ENCODE results near the gene GUCY2D. TPM values are rescaled to one million over a fixed set of nuclear protein-coding genes. Genes with fewer than 3 reads are reported as not detected.

Gene GUCY2D
- total and polyA plus RNA-seq, 2 experiments from 2014 or later: 0.07 to 0.08 TPM

DNA sequence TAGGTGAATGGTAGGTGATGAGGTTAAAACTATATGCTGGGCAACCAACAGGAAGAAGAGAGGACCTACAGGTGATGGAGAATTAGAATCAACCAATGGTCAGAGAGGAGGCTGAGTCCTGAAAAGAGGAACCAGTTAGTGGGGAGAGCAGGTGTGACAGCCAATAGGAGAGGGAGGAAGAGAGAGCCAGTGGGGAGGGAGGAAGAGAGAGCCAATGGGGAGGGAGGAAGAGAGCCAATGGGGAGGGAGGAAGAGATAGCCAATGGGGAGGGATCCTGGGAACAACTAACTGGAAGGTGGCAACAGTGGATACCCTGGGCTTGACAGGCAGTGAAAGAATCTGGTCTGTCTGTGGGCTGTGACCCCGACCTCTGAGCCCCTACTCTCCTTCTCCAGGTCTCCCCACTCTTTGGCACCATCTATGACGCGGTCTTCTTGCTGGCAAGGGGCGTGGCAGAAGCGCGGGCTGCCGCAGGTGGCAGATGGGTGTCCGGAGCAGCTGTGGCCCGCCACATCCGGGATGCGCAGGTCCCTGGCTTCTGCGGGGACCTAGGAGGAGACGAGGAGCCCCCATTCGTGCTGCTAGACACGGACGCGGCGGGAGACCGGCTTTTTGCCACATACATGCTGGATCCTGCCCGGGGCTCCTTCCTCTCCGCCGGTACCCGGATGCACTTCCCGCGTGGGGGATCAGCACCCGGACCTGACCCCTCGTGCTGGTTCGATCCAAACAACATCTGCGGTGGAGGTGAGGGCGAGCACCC is 3.7 kb downstream of the GUCY2D start:
- Histone ChIP-seq H3K4me1 (ENCODE audit: insufficient read depth) (peaks cover 7% of the 10 kb centered on the region; the same call in 1 of the 2 replicates), H2AFZ (no peak overlapping the region), H3K27ac (ENCODE audit: low read depth) (no peak overlapping the region), H3K9me2 (ENCODE audit: insufficient read depth) (no peaks in the 10 kb centered on the region), H3K79me2 (replicated peaks; ENCODE audit: insufficient read depth) (no peaks in the 10 kb centered on the region), H3K27me3 (ENCODE audit: insufficient read depth) (peaks cover 51% of the 10 kb centered on the region), H3K36me3 (ENCODE audit: insufficient read depth) (no peaks in the 10 kb centered on the region), H4K20me1 (replicated peaks; ENCODE audit: insufficient read depth) (no peaks in the 10 kb centered on the region; the same call in 1 of the 2 replicates), H3F3A (replicated peaks; ENCODE audit: low read depth) (0 out of 2 replicates have a peak, but pooled peaks cover 3% of the 10 kb centered on the region), H3K4me3 (no peak overlapping the region), H3K4me2 (no peak overlapping the region)
- Mint-ChIP-seq H3K36me3 (ENCODE audit: low read depth) (no peaks in the 10 kb centered on the region; the same call in 2 of the 3 replicates), H3K4me1 (peaks cover 18% of the 10 kb centered on the region), H3K4me3 (no peak overlapping the region; the same call in 2 of the 3 replicates), H3K9me3 (peaks cover 3% of the 10 kb centered on the region; the same call in 1 of the 3 replicates), H3K27ac (no peak overlapping the region), H3K27me3 (ENCODE audit: insufficient read depth, low read depth, poor library complexity) (peaks cover 33% of the 10 kb centered on the region)
- TF ChIP-seq ZNF331 (CRISPR knock-in tag; IDR thresholded peaks at IDR 0.05; ENCODE audit: low read depth): no peak
- no peak for TF ChIP-seq EZH2 (IDR thresholded peaks at IDR 0.05; ENCODE audit: low read depth, unreplicated experiment)
- TF ChIP-seq, protein P1, sequence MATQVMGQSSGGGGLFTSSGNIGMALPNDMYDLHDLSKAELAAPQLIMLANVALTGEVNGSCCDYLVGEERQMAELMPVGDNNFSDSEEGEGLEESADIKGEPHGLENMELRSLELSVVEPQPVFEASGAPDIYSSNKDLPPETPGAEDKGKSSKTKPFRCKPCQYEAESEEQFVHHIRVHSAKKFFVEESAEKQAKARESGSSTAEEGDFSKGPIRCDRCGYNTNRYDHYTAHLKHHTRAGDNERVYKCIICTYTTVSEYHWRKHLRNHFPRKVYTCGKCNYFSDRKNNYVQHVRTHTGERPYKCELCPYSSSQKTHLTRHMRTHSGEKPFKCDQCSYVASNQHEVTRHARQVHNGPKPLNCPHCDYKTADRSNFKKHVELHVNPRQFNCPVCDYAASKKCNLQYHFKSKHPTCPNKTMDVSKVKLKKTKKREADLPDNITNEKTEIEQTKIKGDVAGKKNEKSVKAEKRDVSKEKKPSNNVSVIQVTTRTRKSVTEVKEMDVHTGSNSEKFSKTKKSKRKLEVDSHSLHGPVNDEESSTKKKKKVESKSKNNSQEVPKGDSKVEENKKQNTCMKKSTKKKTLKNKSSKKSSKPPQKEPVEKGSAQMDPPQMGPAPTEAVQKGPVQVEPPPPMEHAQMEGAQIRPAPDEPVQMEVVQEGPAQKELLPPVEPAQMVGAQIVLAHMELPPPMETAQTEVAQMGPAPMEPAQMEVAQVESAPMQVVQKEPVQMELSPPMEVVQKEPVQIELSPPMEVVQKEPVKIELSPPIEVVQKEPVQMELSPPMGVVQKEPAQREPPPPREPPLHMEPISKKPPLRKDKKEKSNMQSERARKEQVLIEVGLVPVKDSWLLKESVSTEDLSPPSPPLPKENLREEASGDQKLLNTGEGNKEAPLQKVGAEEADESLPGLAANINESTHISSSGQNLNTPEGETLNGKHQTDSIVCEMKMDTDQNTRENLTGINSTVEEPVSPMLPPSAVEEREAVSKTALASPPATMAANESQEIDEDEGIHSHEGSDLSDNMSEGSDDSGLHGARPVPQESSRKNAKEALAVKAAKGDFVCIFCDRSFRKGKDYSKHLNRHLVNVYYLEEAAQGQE (IDR thresholded peaks at IDR 0.05; ENCODE audit: unreplicated experiment): no peak
- TF ChIP-seq, protein P2, sequence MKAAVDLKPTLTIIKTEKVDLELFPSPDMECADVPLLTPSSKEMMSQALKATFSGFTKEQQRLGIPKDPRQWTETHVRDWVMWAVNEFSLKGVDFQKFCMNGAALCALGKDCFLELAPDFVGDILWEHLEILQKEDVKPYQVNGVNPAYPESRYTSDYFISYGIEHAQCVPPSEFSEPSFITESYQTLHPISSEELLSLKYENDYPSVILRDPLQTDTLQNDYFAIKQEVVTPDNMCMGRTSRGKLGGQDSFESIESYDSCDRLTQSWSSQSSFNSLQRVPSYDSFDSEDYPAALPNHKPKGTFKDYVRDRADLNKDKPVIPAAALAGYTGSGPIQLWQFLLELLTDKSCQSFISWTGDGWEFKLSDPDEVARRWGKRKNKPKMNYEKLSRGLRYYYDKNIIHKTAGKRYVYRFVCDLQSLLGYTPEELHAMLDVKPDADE (IDR thresholded peaks at IDR 0.05): no peak
- no peak for TF ChIP-seq ZNF114 (CRISPR knock-in tag; IDR thresholded peaks at IDR 0.05)
- TF ChIP-seq, protein P3, sequence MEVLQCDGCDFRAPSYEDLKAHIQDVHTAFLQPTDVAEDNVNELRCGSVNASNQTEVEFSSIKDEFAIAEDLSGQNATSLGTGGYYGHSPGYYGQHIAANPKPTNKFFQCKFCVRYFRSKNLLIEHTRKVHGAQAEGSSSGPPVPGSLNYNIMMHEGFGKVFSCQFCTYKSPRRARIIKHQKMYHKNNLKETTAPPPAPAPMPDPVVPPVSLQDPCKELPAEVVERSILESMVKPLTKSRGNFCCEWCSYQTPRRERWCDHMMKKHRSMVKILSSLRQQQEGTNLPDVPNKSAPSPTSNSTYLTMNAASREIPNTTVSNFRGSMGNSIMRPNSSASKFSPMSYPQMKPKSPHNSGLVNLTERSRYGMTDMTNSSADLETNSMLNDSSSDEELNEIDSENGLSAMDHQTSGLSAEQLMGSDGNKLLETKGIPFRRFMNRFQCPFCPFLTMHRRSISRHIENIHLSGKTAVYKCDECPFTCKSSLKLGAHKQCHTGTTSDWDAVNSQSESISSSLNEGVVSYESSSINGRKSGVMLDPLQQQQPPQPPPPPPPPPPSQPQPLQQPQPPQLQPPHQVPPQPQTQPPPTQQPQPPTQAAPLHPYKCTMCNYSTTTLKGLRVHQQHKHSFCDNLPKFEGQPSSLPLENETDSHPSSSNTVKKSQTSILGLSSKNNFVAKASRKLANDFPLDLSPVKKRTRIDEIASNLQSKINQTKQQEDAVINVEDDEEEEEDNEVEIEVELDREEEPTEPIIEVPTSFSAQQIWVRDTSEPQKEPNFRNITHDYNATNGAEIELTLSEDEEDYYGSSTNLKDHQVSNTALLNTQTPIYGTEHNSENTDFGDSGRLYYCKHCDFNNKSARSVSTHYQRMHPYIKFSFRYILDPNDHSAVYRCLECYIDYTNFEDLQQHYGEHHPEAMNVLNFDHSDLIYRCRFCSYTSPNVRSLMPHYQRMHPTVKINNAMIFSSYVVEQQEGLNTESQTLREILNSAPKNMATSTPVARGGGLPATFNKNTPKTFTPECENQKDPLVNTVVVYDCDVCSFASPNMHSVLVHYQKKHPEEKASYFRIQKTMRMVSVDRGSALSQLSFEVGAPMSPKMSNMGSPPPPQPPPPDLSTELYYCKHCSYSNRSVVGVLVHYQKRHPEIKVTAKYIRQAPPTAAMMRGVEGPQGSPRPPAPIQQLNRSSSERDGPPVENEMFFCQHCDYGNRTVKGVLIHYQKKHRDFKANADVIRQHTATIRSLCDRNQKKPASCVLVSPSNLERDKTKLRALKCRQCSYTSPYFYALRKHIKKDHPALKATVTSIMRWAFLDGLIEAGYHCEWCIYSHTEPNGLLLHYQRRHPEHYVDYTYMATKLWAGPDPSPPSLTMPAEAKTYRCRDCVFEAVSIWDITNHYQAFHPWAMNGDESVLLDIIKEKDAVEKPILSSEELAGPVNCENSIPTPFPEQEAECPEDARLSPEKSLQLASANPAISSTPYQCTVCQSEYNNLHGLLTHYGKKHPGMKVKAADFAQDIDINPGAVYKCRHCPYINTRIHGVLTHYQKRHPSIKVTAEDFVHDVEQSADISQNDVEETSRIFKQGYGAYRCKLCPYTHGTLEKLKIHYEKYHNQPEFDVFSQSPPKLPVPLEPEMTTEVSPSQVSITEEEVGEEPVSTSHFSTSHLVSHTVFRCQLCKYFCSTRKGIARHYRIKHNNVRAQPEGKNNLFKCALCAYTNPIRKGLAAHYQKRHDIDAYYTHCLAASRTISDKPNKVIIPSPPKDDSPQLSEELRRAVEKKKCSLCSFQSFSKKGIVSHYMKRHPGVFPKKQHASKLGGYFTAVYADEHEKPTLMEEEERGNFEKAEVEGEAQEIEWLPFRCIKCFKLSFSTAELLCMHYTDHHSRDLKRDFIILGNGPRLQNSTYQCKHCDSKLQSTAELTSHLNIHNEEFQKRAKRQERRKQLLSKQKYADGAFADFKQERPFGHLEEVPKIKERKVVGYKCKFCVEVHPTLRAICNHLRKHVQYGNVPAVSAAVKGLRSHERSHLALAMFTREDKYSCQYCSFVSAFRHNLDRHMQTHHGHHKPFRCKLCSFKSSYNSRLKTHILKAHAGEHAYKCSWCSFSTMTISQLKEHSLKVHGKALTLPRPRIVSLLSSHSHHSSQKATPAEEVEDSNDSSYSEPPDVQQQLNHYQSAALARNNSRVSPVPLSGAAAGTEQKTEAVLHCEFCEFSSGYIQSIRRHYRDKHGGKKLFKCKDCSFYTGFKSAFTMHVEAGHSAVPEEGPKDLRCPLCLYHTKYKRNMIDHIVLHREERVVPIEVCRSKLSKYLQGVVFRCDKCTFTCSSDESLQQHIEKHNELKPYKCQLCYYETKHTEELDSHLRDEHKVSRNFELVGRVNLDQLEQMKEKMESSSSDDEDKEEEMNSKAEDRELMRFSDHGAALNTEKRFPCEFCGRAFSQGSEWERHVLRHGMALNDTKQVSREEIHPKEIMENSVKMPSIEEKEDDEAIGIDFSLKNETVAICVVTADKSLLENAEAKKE (CRISPR knock-in tag; IDR thresholded peaks at IDR 0.05): no peak
- TF ChIP-seq CREB1 (CRISPR knock-in tag; IDR thresholded peaks at IDR 0.05; ENCODE audit: low read depth): no peak
- TF ChIP-seq POLR2AphosphoS5 (IDR thresholded peaks at IDR 0.05; ENCODE audit: low read depth): no peak
- TF ChIP-seq NANOG (IDR thresholded peaks at IDR 0.05; ENCODE audit: borderline replicate concordance): no peak
- TF ChIP-seq EZH2phosphoT487 (IDR thresholded peaks at IDR 0.05; ENCODE audit: unreplicated experiment): no peak
- TF ChIP-seq JUNB (IDR thresholded peaks at IDR 0.05; ENCODE audit: unreplicated experiment): no peak
- TF ChIP-seq STAT1 (IDR thresholded peaks at IDR 0.05; ENCODE audit: unreplicated experiment): no peak
- TF ChIP-seq, protein P4, sequence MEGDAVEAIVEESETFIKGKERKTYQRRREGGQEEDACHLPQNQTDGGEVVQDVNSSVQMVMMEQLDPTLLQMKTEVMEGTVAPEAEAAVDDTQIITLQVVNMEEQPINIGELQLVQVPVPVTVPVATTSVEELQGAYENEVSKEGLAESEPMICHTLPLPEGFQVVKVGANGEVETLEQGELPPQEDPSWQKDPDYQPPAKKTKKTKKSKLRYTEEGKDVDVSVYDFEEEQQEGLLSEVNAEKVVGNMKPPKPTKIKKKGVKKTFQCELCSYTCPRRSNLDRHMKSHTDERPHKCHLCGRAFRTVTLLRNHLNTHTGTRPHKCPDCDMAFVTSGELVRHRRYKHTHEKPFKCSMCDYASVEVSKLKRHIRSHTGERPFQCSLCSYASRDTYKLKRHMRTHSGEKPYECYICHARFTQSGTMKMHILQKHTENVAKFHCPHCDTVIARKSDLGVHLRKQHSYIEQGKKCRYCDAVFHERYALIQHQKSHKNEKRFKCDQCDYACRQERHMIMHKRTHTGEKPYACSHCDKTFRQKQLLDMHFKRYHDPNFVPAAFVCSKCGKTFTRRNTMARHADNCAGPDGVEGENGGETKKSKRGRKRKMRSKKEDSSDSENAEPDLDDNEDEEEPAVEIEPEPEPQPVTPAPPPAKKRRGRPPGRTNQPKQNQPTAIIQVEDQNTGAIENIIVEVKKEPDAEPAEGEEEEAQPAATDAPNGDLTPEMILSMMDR (conservative IDR thresholded peaks at IDR 0.05; ENCODE audit: low read depth in 2 of 2): no peak
- DNase-seq (ENCODE audit: low spot score): peak; percentile 46
- ATAC-seq: no peak; the same call in 2 of the 3 replicates

Data from GM23338 (cell line).